HG02943 (cell line): Measurements from ENCODE around the gene RAP1GAP.
"Not testable (repeated sequence)": the region's sequence is repeated elsewhere in the genome, so short reads cannot be mapped to it uniquely, and the experiment has no call there.

Experiments used
- ATAC-seq: cut with Tn5 transposase; IDR thresholded peaks from one replicate; pipeline ENCODE4 v1.9.1; 2021; ENCODE audit warnings: mild to moderate bottlenecking, low read depth, moderate library complexity; ENCODE audit not compliant: unreplicated experiment

Gene RAP1GAP

GRCh38 chr1:21680381-21680780 lies 11.2 kb upstream of the RAP1GAP start:
- no peak for ATAC-seq

- no peak for ATAC-seq
These were observed 8.0 kb upstream of the RAP1GAP start for GRCh38 chr1:21677168-21677567.

GRCh38 chr1:21674957-21675356 lies 5.8 kb upstream of the RAP1GAP start:
- no peak for ATAC-seq

GRCh38 chr1:21673853-21674252 lies 4.7 kb upstream of the RAP1GAP start:
- not testable (repeated sequence) for ATAC-seq

- ATAC-seq = no peak
These were observed 4.2 kb upstream of the RAP1GAP start for GRCh38 chr1:21673277-21673780.

GRCh38 chr1:21672478-21673276 lies 3.5 kb upstream of the RAP1GAP start:
- no peak for ATAC-seq

GRCh38 chr1:21671915-21672314 lies 2.8 kb upstream of the RAP1GAP start:
- no peak for ATAC-seq

GRCh38 chr1:21670956-21671902 lies 2.1 kb upstream of the RAP1GAP start:
- no peak for ATAC-seq

GRCh38 chr1:21670059-21670881 lies 1.1 kb upstream of the RAP1GAP start:
- ATAC-seq = no peak

GRCh38 chr1:21668951-21669257 lies 253 bp downstream of the RAP1GAP start:
- no peak for ATAC-seq

- ATAC-seq = no peak
These were observed 766 bp downstream of the RAP1GAP start for GRCh38 chr1:21668232-21668950.

- ATAC-seq = no peak
These were observed 1.6 kb downstream of the RAP1GAP start for GRCh38 chr1:21667348-21668231.

- no peak for ATAC-seq
These were observed 2.4 kb downstream of the RAP1GAP start for GRCh38 chr1:21666576-21667320.

- ATAC-seq = no peak
These were observed 3.2 kb downstream of the RAP1GAP start for GRCh38 chr1:21665711-21666575.

- no peak for ATAC-seq
These were observed 4.2 kb downstream of the RAP1GAP start for GRCh38 chr1:21664806-21665588.

GRCh38 chr1:21663951-21664805 lies 5.0 kb downstream of the RAP1GAP start:
- no peak for ATAC-seq
